NT2/D1 (cell line): ENCODE measurements around the gene GNAO1.

Experiments used
- DNase-seq: peaks from one replicate; pipeline ENCODE4 v3.0.0-alpha.2; 2011; ENCODE audit warnings: low read depth, low spot score
- H3K27me3 ChIP-seq: 2 replicates; pipeline ENCODE4 v1.6.0; 2011; ENCODE audit warnings: mild to moderate bottlenecking; ENCODE audit not compliant: insufficient read length, insufficient read depth
- H3K36me3 ChIP-seq: 2 replicates; pipeline ENCODE4 v1.6.1; 2011; ENCODE audit warnings: mild to moderate bottlenecking, low read length, mixed read lengths; ENCODE audit not compliant: insufficient read depth, insufficient read length
- H3K4me1 ChIP-seq: 2 replicates; pipeline ENCODE4 v1.5.1; 2011; ENCODE audit not compliant: insufficient read depth, insufficient read length
- H3K4me3 ChIP-seq: 2 replicates; pipeline ENCODE4 v1.5.1; 2011; ENCODE audit warnings: low read depth; ENCODE audit not compliant: insufficient read length
- H3K9ac ChIP-seq: 2 replicates; pipeline ENCODE4 v1.6.0; 2011; ENCODE audit warnings: low read depth; ENCODE audit not compliant: insufficient read length
- H3K9me3 ChIP-seq: 2 replicates; pipeline ENCODE4 v1.5.1; 2011; ENCODE audit warnings: mild to moderate bottlenecking, low read length; ENCODE audit not compliant: insufficient read depth
- SUZ12 ChIP-seq: IDR thresholded peaks from 2 replicates; pipeline ENCODE4 v1.6.1; 2011; ENCODE audit not compliant: insufficient read length, insufficient read depth; ENCODE audit errors: extremely low read depth
- YY1 ChIP-seq: IDR thresholded peaks from 2 replicates; pipeline ENCODE4 v1.6.1; 2011; ENCODE audit not compliant: insufficient read length, insufficient read depth
- ZNF274 ChIP-seq: IDR thresholded peaks from 2 replicates; pipeline ENCODE4 v1.6.1; 2011; ENCODE audit warnings: mild to moderate bottlenecking, low read depth, low read length

GNAO1 gene

DNA sequence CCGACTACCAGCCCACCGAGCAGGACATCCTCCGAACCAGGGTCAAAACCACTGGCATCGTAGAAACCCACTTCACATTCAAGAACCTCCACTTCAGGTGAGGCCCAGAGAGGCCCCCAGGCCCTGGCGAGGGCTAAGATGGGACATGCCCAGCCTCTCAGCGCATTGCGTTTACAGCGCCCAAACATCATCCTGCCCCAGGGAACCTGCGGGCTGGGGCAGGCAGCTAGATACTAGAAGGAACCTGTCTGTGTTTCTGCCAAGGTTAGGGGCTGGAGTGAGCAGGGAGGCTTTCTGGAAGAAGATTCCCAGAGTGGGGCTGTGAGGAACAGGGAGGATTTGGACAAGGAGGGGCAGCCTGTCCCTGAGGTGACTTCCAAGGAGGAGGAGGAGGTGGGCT is 143.5 kb downstream of the GNAO1 start:
- Histone ChIP-seq H3K4me3 (no peak overlapping the region), H3K36me3 (no peaks in the 10 kb centered on the region), H3K9me3 (no peaks in the 10 kb centered on the region), H3K27me3 (no peaks in the 10 kb centered on the region), H3K4me1 (peaks cover 13% of the 10 kb centered on the region), H3K9ac (no peak overlapping the region)
- no peak for DNase-seq
- TF ChIP-seq SUZ12 (no peak), ZNF274 (no peak), YY1 (no peak)

DNA sequence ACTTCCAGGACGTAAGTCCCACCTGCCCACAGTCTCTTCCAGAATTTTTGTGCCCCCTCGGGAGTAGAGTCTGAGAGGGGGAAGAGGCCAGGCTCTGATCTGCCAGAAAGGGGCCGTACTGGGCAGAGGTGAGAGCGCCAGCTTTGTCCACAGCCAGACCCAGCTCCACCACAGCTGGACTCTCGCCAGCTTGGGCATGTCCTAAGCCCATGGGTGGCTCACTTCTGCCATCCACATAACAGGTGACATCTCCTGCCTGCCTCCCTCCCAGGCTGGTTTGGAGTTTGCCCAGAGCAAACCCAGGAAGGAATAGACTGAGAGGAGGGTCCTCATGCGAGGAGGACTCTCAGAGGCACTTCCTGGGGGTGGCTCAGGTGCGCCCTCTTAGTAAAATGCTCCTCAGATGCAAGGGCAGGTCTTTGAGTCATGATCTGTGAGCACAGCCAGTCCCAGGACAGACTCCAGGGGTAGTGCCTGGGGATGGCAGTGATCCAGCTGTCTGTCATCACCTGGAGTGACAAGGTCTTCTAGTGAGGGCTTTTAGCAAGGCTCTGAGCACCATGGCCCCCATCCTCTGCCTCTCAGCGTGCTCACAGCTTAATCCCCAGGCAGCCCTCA is 144.9 kb downstream of the GNAO1 start:
- Histone ChIP-seq H3K4me1 (peaks cover 13% of the 10 kb centered on the region), H3K4me3 (no peak overlapping the region), H3K36me3 (no peaks in the 10 kb centered on the region), H3K9ac (no peak overlapping the region), H3K27me3 (no peaks in the 10 kb centered on the region), H3K9me3 (no peaks in the 10 kb centered on the region)
- no peak for DNase-seq
- TF ChIP-seq SUZ12: no peak
- no peak for TF ChIP-seq YY1
- TF ChIP-seq ZNF274: no peak

DNA sequence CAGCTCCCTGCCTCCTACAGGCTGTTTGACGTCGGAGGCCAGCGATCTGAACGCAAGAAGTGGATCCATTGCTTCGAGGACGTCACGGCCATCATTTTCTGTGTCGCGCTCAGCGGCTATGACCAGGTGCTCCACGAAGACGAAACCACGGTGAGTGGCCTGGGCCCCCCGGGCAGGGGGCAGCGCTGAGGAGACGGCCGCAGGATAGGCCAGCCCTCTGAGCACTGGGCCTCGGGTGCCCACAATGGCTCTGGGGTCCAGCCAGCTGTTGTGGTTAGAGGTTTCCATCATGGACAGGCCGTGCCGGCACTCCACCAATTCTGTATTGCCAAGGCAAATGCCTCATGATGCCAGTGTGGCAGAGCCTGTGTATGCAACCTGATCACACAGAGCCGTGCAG is 145.4 kb downstream of the GNAO1 start:
- peaks cover 14% of the 10 kb centered on the region for H3K4me1 ChIP-seq
- no peak for TF ChIP-seq YY1
- no peak for TF ChIP-seq ZNF274
- TF ChIP-seq SUZ12: no peak
- H3K4me3 ChIP-seq: no peak overlapping the region
- H3K9ac ChIP-seq: no peak overlapping the region
- H3K9me3 ChIP-seq: no peaks in the 10 kb centered on the region
- H3K36me3 ChIP-seq: no peaks in the 10 kb centered on the region
- DNase-seq: no peak
- H3K27me3 ChIP-seq: no peaks in the 10 kb centered on the region

DNA sequence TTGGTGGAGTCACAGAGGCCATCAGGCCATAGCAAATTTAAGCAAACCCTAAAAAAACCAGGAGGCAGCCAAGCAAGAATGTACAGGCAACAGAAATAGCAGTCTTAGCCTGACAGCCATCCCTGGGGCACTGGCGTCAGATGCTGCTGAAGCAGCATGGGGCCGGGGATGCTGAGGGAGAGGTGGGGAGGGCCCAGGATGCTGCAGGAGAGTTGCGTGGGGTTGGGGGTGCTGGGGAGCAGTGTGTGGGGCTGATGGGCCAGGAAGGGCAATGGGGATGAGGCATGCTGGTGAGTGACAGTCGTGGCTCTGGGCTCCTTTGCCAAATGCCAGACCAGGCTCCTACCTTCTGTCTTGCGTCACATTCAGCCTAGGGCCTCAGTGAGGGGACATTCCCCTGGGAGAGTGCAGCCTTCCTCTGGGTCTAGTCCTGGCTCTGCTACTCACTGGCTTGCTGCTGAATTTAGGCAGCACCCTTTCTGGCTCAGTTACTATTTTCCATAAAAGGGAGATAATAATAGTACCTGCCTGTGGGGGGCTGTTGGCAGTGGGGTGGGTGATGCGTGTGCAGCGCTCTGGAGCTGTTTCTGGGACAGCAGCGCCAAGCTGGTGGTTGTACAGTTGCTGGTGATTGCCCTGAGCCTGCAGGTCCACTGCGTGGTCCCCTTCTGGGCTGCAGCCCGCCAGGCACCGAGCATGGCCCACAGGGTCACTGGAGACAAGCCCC is 146.0 kb downstream of the GNAO1 start:
- no peak for TF ChIP-seq YY1
- no peak for TF ChIP-seq ZNF274
- H3K9me3 ChIP-seq: no peaks in the 10 kb centered on the region
- H3K4me1 ChIP-seq: peaks cover 20% of the 10 kb centered on the region
- H3K36me3 ChIP-seq: no peaks in the 10 kb centered on the region
- no peak overlapping the region for H3K4me3 ChIP-seq
- DNase-seq: no peak
- no peaks in the 10 kb centered on the region for H3K27me3 ChIP-seq
- no peak overlapping the region for H3K9ac ChIP-seq

DNA sequence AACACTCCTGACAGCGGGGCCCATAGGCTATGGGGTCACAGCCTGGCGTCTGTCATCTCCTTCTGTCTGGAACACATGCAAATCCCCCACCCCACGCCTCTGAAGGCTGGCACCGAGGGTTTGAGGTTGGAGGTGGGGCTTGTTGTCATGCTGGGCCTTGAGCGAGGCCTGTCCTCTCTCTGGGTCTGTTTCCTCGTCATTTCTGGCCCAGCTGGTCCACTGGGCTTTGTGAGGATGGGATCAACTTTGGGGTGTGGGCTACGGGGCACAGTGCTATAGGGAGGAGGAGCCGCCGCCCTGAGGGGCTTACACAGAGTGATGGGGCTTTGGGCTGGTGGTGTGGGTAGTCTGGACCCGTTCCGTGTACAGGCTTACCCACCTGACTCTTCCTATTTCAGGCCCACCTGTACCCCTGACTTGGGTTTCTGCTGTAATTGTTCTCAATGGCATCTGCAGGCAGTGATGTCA is 146.6 kb downstream of the GNAO1 start:
- no peaks in the 10 kb centered on the region for H3K27me3 ChIP-seq
- no peaks in the 10 kb centered on the region for H3K36me3 ChIP-seq
- TF ChIP-seq ZNF274 (no peak), YY1 (no peak), SUZ12 (no peak)
- no peak overlapping the region for H3K4me3 ChIP-seq
- H3K9me3 ChIP-seq: no peaks in the 10 kb centered on the region
- peaks cover 21% of the 10 kb centered on the region for H3K4me1 ChIP-seq
- no peak overlapping the region for H3K9ac ChIP-seq
- no peak for DNase-seq

DNA sequence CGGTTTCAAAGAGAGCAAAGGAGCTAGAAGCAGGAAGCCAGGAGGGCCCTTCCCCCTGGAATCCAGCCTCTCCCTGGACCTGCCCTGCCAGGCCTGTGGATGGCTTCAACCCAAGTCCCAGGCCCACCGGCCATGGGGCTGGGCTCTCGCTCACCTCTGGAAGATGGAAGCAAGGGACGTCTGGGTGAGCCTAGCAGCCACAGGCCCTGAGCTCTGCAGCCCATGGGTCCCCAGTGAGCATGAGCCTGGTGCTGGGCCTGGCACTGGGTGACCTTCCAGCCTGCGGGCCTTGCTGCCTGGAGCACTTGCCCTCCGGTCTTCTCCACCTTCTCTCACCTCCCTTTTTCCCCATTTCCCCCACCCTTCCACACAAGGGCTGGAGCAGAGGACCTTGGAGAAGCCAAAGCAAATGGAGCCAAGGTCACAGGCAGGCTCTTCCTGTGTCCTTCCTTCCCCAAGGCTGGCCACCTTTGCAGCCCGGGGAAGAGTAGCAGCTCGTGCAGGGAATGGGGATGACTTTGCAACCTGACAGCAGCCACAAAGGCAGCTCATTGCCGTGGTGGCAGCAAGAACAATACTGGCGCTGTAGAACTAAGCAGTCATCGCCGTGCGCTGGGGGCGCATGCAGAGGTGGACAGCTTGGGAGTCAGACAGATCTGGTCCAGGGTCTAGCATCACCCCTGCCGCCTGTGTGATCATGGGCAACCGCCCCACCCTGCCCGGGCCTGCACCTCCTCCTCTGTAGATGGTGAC is 147.5 kb downstream of the GNAO1 start:
- H3K27me3 ChIP-seq: no peaks in the 10 kb centered on the region
- no peak for TF ChIP-seq SUZ12
- TF ChIP-seq ZNF274: no peak
- no peak for TF ChIP-seq YY1
- DNase-seq: no peak
- H3K4me1 ChIP-seq: peaks cover 21% of the 10 kb centered on the region
- H3K9ac ChIP-seq: no peak overlapping the region
- H3K4me3 ChIP-seq: no peak overlapping the region
- no peaks in the 10 kb centered on the region for H3K9me3 ChIP-seq
- no peaks in the 10 kb centered on the region for H3K36me3 ChIP-seq

DNA sequence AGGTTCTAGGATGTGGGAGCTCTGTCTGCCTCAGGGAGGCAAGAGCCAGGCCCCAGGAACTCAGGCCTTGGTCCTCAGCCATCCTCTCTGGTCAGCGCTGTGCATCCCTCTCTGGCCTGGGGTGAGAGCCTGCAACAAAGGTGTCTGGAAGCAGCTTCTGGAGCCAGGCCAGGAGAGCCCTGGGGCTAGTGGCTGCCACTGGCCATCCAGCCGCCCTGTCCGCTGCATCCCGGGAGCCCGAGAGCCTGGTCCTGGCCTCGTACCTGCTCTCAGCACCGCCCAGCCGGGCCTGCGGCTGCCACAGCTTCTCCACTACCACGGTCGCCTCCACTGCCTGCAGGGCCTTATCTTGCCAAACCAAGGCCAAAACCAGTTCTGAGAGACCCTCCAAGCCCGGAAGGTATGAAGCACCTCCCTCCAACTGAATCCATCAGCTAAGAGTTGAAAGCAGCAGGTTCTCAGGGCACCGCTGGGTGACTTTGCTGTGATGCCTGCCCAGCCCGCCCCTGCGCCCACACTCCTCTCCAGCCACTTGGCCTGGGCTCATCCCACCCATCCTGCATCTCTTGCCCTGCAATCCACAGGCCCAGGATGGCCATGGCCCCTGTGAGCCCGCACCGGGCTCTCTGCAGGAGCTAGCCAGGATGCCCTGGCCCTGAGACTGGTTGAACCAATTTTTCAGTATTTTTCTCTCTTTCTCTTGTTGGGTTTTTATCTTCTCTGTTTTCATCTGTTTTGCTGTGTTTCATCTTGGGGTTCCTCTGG is 148.3 kb downstream of the GNAO1 start:
- Histone ChIP-seq H3K36me3 (no peaks in the 10 kb centered on the region), H3K9me3 (no peaks in the 10 kb centered on the region), H3K4me3 (no peak overlapping the region), H3K4me1 (peaks cover 21% of the 10 kb centered on the region), H3K9ac (no peak overlapping the region), H3K27me3 (no peaks in the 10 kb centered on the region)
- no peak for DNase-seq
- TF ChIP-seq ZNF274 (no peak), SUZ12 (no peak), YY1 (no peak)
